T47D (cell line): Measurements from ENCODE around the gene LCMT1.

Source experiments
- DNase-seq, 2 experiments: peaks; one replicate each; pipeline versions ENCODE4 v3.0.0 to v3.0.0-alpha.2; 2011 to 2012; ENCODE audit warnings: low read depth in 1 of 2, low spot score in 1 of 2
- JUND ChIP-seq: IDR thresholded peaks from 2 replicates; pipeline ENCODE4 v1.6.1; 2012; ENCODE audit warnings: low read depth
- in situ Hi-C: cut with HindIII; loops from 2 replicates; pipeline ENCODE4 v1.10.0; 2016; ENCODE audit warnings: low sequenced_read_pairs, low pct_unique_long_range_greater_than_20kb

LCMT1 gene

DNA sequence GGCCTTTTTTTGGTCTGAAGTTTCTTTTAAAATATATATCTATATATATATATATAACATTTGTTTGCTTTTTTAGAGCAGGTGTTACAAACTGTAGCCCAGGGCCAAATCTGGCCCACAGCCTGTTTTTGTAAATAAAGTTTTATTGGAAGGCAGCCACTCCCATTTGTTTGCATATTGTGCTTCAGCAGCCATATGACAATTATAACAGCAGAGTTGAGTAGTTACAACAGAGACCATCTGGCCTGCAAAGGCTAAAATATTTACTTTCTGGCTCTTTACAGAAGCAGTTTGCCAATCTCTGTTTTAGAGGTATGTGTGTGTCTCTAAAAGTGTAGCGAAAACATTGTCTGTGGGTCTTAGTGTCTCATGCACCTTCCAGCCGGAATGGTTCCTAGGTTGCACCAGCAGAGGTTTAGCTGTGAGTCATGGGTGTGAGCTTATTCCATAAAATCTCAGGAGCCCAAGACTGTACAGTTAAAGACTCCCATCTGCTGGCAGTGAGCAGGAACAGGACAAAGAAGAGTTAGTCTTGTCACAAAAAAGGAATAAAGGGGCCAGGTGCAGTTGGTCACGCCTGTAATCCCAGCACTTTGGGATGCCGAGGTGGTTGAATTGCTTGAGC, 23.8 kb downstream of the LCMT1 start:
- TF ChIP-seq JUND = no peak
- in situ Hi-C loops = no loop called here
- DNase-seq = peak in 1 of 2 experiments; percentile 66

DNA sequence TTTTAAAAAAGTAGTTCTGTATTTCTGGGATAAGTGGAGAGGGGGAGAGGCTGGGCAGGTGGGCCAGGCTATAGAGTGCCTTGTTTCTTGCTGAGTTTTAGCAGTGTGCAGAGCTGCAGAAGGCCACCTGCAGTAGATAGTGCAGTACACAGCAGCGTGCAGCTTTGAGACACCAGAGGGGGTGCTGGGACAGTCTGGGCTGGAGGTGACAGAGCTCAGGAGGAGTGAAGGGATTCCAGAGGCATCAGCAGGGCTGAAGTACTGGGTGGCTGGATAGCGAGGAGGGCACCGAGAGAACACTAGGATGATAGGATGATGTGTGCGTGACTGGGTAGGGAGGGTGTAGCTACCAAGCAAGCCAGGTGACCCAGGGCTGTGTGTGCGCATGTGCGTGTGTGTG, 26.6 kb downstream of the LCMT1 start:
- no peak for TF ChIP-seq JUND
- no peak for DNase-seq
- in situ Hi-C loops = no loop called here

DNA sequence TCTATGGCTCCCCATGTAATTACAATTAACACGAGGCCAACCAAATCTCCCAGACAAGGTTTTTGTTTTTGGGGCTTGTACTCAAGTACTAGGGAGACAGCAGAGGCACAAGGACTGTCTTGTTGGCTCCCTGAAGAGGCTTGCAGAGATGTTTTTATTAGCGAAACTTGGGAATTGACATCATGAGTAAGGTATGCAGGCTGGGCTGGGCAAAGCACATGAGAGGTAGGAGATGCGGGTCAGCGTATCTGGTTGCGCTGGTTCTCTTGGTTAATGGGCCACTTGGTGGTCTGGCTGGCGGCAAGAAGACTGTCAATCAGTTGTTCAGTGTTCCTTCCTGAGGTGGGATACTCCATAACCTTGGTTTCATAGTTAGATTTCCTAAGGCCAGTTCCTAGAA, 28.9 kb downstream of the LCMT1 start:
- no peak for DNase-seq
- no peak for TF ChIP-seq JUND
- in situ Hi-C loops = no loop called here

DNA sequence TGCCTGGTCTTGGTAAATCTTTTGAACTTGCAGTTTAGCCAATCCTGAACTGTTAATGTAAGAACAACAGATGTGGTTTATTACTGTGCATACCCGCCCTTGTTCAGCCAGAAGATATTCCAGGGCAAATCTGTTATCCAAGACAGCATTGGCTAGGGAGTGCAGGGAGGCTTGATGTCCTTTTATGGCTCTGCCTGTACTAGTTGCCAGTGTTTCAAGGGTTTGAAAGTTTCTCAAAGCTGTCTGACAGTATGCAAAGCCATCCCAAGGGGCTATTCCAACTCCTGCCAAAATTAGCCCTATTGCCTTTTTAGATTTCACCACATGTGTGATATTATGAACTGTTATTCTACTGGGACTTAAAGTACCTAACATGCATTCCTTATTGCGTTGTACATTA, 30.1 kb downstream of the LCMT1 start:
- no peak for DNase-seq
- TF ChIP-seq JUND = no peak
- in situ Hi-C loops = no loop called here

DNA sequence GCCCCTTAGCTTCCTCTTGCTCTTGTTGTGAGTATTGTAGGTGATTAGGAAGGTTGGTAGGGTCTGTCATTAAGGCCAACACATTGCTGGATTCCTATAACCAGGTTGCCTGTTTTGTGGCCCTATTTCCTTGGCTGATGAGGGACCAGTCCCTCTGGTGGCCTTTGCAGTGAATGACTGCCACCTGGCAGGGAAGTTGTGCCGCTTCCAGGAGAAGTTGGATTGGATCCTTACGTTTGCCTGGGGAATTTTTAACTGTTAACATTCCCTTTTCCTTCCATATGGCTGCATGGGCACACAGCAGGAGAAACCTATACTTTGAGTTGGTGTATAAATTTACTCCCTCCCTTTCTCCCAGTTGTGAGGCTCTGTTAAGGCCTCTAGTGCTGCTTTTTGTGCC, 32.4 kb downstream of the LCMT1 start:
- DNase-seq = peak; percentile 33 to 61
- in situ Hi-C loops = no loop called here
- no peak for TF ChIP-seq JUND

DNA sequence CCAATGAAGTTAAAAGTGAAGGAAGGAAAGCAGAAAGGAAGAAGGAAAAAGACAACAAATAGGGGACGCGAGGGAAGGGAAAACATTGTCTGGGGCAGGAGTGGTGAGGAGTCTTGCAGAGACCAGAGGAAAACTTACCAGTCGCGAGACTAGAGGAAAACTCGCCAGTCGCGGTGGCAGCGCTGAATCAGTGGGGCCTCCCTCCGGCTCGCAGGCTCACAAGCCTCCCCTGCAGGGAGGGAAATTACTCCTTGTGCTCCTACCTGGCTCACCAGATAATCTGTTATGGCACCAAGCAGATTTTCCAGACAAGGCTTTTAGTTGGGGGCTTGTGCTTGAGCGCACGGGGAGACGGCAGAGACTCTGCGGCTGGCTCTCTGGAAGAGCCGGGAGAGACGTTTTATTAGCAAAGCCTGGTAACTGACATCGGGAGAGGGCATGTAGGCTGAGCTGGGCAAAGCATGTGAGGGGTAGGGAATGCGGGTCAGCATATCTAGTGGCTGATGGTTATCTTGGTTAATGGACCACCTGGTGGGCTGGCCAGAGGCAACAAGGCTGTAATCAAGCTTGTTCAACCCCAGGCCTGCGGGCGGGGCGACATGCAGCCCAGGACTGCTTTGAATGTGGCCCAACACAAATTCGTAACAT, 37.1 kb downstream of the LCMT1 start:
- DNase-seq = no peak
- TF ChIP-seq JUND = no peak
- in situ Hi-C loops = no loop called here

DNA sequence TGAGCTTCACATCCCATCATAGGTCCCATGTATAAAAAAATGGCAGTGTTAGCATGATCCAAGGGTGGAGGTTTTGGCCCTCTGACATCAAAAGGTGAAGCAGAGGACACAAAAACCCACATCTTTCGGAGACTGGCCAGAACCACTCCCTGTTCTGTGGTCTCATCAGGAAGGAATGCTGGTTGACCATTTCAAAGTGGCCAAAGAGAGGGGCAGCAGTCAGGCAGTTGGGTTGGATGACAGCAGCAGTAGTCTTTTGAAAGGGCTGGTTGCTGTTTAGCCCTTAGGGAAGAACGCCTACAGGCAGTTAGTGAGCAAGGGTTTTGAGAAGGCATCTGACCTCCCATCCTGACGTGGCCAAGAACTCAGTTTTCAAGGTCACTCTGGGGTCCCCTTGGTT, 40.5 kb downstream of the LCMT1 start:
- in situ Hi-C loops = no loop called here
- DNase-seq = no peak
- no peak for TF ChIP-seq JUND

DNA sequence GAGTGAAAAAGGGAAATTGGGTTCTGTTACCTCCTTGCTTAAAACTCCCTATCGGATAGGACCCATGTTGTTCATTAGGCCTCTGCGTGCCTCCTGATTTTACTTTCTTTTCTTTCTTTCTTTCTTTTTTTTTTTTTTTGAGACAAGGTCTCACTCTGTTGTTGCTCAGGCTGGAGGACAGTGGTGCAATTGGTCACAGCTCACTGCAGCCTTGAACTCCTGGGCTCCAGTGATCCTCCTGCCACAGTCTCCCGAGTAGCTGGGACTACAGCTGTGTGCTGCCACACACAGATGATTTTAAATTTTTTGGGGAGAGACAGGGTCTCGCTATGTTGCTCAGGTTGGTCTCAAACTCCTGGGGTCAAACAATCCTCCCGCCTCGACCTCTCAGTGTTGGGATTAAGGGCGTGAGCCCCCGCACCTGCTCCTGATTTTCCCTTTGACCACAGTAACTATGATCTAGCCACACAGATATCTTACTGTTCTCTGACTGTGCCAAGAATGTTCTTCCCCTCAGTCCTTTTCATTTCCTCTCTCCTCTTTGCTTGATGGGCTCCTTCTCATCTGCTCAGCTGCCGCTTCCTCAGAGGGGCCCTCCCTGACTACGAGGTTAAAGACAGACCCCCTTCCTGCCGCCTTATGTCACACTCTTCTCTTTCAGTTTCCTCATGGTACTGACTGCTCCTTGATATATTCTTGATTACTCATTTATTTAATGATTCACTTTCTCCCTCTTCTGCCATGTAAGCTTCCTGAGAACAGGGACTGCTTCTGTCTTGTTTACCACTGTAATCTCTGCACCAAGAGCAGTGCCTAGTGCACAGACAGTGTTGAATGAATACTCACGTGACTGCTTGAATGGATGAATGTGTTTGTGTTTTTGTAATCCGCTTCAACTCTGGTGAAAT, 44.3 kb downstream of the LCMT1 start:
- in situ Hi-C loops = no loop called here
- DNase-seq = no peak
- TF ChIP-seq JUND = no peak

DNA sequence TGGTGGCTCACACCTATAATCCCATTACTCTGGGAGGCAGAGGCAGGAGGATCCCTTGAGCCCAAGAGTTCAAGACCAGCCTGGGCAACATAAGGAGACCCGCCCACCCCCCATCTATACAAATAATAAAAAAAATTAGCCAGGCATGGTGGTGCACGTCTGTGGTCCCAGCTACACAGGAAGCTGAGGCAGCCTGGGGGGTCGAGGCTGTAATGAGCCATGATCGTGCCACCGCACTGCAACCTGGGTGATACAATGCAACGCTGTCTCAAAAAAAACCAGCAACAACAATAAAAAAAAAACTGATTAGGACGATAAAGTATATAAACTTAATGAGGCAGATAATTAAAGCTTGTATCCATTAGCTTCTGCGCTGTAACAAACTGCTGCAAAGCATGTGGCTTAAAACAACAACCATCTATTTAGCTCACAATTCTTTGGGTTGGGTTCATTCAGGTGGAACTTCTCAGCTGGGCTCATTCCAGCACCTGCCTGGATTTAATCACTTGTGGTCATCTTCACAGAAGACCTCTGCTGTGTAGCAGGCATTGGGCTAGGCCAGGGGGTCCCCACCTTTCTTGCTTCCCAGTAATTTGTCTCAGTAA, 45.8 kb downstream of the LCMT1 start:
- TF ChIP-seq JUND = no peak
- no peak for DNase-seq
- in situ Hi-C loops = no loop called here

DNA sequence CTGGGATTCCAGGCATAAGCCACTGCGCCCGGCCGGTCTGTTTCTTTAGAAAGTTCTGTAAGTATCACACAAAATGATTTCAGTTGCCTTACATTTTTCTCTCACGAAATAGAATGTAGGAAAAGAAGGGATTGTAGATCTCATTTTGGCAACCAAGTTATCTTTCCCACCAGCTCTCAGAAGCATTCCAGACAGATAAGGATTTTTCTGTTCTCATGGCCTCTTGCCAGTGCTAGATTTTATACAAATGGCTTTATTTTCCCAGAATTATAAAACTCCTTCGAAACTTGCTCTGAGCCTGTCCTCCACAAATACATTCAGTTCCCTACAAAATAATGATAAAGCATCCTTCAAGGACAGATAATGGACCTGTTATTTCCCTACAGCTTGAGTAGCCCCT, 46.9 kb downstream of the LCMT1 start:
- in situ Hi-C loops = no loop called here
- no peak for TF ChIP-seq JUND
- DNase-seq = no peak

DNA sequence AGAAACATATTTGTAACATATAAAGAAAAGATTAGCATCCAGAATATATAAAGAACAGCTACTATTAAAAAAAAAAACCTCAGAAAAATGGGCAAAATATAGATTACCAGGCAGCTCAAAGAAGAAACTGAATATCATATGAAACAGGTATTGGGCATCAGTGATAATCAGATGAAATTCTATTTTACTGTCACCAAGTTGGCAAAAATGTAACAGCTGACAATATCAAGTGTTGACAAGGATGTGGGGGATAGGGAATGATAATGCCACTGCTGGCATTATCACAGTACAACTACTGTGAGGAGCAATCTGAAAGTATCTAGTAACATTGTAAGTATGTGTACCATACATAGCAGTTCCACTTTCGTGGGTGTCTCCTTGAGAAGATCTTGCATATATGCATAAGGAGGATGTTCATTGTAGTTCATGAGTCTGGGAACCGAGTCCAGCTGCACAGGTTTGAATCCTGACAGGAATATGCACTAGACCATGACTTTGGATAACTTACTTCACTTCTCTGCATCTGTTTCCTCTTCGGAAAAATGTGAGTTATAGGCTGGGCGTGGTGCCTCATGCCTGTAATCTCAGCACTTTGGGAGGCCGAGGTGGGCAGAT, 50.3 kb downstream of the LCMT1 start:
- TF ChIP-seq JUND = no peak
- no peak for DNase-seq
- in situ Hi-C loops = no loop called here

DNA sequence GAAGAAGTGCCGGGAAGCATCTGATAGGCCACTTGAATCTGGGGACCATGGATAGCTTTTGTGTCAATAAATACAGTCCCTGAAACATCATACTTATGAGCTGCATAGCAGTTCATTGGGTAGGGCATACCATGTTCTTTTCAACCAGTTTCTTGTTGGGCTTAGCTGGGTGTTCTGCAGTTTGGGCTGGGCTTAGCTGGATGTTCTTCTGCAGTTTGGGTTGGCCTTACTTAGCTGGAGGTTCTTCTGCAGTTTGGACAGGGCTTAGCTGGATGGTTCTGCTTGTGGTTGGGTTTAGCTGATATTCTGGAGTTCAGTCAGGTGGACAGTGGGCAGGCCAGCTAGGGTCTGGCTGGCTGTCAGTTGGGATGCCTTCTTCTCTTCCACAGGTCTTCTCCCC, 52.1 kb downstream of the LCMT1 start:
- in situ Hi-C loops = no loop called here
- DNase-seq = no peak
- no peak for TF ChIP-seq JUND
